GM21619 (cell line): ENCODE measurements around the gene MRPL17.

ENCODE experiments used
- ATAC-seq: cut with Tn5 transposase; IDR thresholded peaks from one replicate; pipeline ENCODE4 v1.9.1; 2021; ENCODE audit not compliant: unreplicated experiment

MRPL17 gene

GRCh38 chr11:6634534-6634933, 48.6 kb downstream of the MRPL17 start:
- ATAC-seq: no peak

GRCh38 chr11:6633422-6634408, 49.4 kb downstream of the MRPL17 start:
- ATAC-seq: no peak

- no peak for ATAC-seq
Measured at GRCh38 chr11:6632116-6633073, 50.7 kb downstream of the MRPL17 start.

- ATAC-seq: no peak
Measured at GRCh38 chr11:6631361-6631890, 51.7 kb downstream of the MRPL17 start.

- no peak for ATAC-seq
Measured at GRCh38 chr11:6630632-6631291, 52.4 kb downstream of the MRPL17 start.
